NT2/D1 (cell line): Measurements from ENCODE around the gene SHLD3.

Experiments
- DNase-seq: peaks from one replicate; pipeline ENCODE4 v3.0.0-alpha.2; 2011; ENCODE audit warnings: low read depth, low spot score
- H3K27me3 ChIP-seq: 2 replicates; pipeline ENCODE4 v1.6.0; 2011; ENCODE audit warnings: mild to moderate bottlenecking; ENCODE audit not compliant: insufficient read length, insufficient read depth
- H3K36me3 ChIP-seq: 2 replicates; pipeline ENCODE4 v1.6.1; 2011; ENCODE audit warnings: mild to moderate bottlenecking, low read length, mixed read lengths; ENCODE audit not compliant: insufficient read depth, insufficient read length
- H3K4me1 ChIP-seq: 2 replicates; pipeline ENCODE4 v1.5.1; 2011; ENCODE audit not compliant: insufficient read depth, insufficient read length
- H3K4me3 ChIP-seq: 2 replicates; pipeline ENCODE4 v1.5.1; 2011; ENCODE audit warnings: low read depth; ENCODE audit not compliant: insufficient read length
- H3K9ac ChIP-seq: 2 replicates; pipeline ENCODE4 v1.6.0; 2011; ENCODE audit warnings: low read depth; ENCODE audit not compliant: insufficient read length
- H3K9me3 ChIP-seq: 2 replicates; pipeline ENCODE4 v1.5.1; 2011; ENCODE audit warnings: mild to moderate bottlenecking, low read length; ENCODE audit not compliant: insufficient read depth
- SUZ12 ChIP-seq: IDR thresholded peaks from 2 replicates; pipeline ENCODE4 v1.6.1; 2011; ENCODE audit not compliant: insufficient read length, insufficient read depth; ENCODE audit errors: extremely low read depth
- YY1 ChIP-seq: IDR thresholded peaks from 2 replicates; pipeline ENCODE4 v1.6.1; 2011; ENCODE audit not compliant: insufficient read length, insufficient read depth
- ZNF274 ChIP-seq: IDR thresholded peaks from 2 replicates; pipeline ENCODE4 v1.6.1; 2011; ENCODE audit warnings: mild to moderate bottlenecking, low read depth, low read length

SHLD3 gene

GRCh38 chr5:65623482-65623881, 1.3 kb upstream of the SHLD3 start:
- H3K9ac ChIP-seq, result peak overlapping the region; percentile 87

GRCh38 chr5:65624025-65624570, 729 bp upstream of the SHLD3 start, which contains the start of gene TRIM23:
Gene TRIM23 (minus strand): TSS chr5:65624333. CDS start chr5:65624274, 59 bp downstream.
- H3K9me3 ChIP-seq, result no peaks in the 10 kb centered on the region
- peak within 1 kb of the TSS; percentile 87 for H3K4me3 ChIP-seq
- no peaks in the 10 kb centered on the region for H3K27me3 ChIP-seq
- H3K9ac ChIP-seq, result peak within 1 kb of the TSS; percentile 87
- no peak for TF ChIP-seq ZNF274
- H3K4me1 ChIP-seq, result no peaks in the 10 kb centered on the region
- peaks cover 6% of the 10 kb centered on the region for H3K36me3 ChIP-seq
- peak; percentile 74 for DNase-seq

More at GRCh38 chr5:65623482-65623881, 1.3 kb upstream of the SHLD3 start:
- Histone ChIP-seq H3K9me3 (no peaks in the 10 kb centered on the region), H3K4me1 (no peaks in the 10 kb centered on the region), H3K4me3 (peak overlapping the region; percentile 87), H3K27me3 (no peaks in the 10 kb centered on the region), H3K36me3 (peaks cover 2% of the 10 kb centered on the region)
- DNase-seq, result no peak
- no peak for TF ChIP-seq YY1
- TF ChIP-seq ZNF274, result no peak
- TF ChIP-seq SUZ12, result no peak

GRCh38 chr5:65625743-65626142, 916 bp downstream of the SHLD3 start:
- no peaks in the 10 kb centered on the region for H3K4me1 ChIP-seq
- peak overlapping the region; percentile 87 for H3K4me3 ChIP-seq
- no peak overlapping the region for H3K9ac ChIP-seq
- no peaks in the 10 kb centered on the region for H3K27me3 ChIP-seq
- no peak for DNase-seq
- peaks cover 15% of the 10 kb centered on the region for H3K36me3 ChIP-seq
- TF ChIP-seq ZNF274 (no peak), SUZ12 (no peak)
- no peaks in the 10 kb centered on the region for H3K9me3 ChIP-seq

DNA sequence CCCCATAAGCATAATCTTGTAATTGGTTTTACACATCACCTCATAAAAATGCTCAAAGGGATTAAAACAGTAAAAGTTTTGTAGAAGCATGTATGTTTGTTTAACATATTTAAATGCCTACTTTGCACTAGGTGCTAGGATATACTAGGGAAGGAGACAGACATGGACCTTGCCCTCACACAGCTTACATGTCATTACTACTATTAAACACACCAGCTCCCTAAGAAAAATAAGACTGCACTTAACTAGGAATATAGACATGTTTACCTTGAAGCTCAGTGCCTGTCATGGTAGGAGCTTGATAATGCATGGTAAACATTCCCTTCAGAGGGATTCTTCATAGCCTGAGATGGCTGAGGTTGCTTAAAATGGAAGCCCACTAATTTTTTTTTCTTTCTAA, 6.2 kb downstream of the SHLD3 start:
- no peak overlapping the region for H3K9ac ChIP-seq
- no peak for DNase-seq
- no peaks in the 10 kb centered on the region for H3K4me1 ChIP-seq
- TF ChIP-seq ZNF274 (no peak), YY1 (no peak), SUZ12 (no peak)
- H3K9me3 ChIP-seq, result no peaks in the 10 kb centered on the region
- no peaks in the 10 kb centered on the region for H3K27me3 ChIP-seq
- no peak overlapping the region for H3K4me3 ChIP-seq
- H3K36me3 ChIP-seq, result peaks cover 15% of the 10 kb centered on the region

GRCh38 chr5:65640240-65640639, 15.4 kb downstream of the SHLD3 start:
- Histone ChIP-seq H3K36me3 (peaks cover 7% of the 10 kb centered on the region), H3K4me1 (no peaks in the 10 kb centered on the region), H3K27me3 (no peaks in the 10 kb centered on the region), H3K9me3 (no peaks in the 10 kb centered on the region; the same call in 1 of the 2 replicates), H3K9ac (no peak overlapping the region), H3K4me3 (no peak overlapping the region)
- TF ChIP-seq SUZ12, result no peak
- no peak for TF ChIP-seq ZNF274
- TF ChIP-seq YY1, result no peak
- DNase-seq, result no peak

DNA sequence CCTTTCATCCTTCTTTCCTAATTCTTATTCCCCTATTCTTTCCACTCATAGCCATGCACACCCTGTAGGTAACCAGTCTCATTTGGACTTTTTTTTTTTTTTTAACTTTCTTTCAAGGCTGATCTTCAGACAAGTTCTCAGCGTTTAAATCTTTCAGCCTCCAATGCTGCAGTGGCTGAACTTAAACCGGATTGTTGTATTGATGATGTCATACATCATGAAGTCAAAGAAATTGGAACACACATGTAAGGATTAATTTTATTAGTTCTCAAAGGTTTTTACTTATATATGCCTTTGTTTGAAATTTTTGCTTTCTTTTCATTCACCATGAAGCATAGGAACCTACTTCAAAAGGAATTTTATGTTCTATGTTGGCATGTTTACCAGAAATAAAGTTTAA, 22.1 kb downstream of the SHLD3 start:
- no peak for DNase-seq
- peaks cover 2% of the 10 kb centered on the region for H3K4me1 ChIP-seq
- TF ChIP-seq ZNF274 (no peak), YY1 (no peak), SUZ12 (no peak)
- peaks cover 3% of the 10 kb centered on the region for H3K36me3 ChIP-seq
- no peaks in the 10 kb centered on the region for H3K27me3 ChIP-seq
- H3K4me3 ChIP-seq, result no peak overlapping the region
- no peak overlapping the region for H3K9ac ChIP-seq
- no peaks in the 10 kb centered on the region for H3K9me3 ChIP-seq

DNA sequence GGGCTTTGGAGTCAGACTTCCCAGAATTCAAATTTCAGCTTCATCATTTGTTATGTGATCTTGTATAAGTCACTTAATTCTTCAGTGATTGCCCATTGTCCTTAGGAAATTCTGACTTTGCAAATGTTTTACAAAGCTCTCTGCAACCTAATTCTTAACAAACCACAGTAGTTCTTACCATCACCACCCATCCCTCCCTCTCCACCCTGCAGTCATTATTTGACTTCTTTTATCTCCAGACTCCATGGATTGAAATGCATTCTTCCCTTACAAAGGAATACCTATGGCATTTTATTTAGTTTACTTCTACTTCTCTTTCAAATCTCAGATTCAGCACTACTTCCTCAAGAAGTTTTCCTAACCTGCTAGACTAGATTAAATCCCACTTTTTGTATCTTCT, 23.1 kb downstream of the SHLD3 start:
- Histone ChIP-seq H3K27me3 (no peaks in the 10 kb centered on the region), H3K36me3 (peaks cover 3% of the 10 kb centered on the region), H3K4me1 (peaks cover 2% of the 10 kb centered on the region), H3K9ac (no peak overlapping the region), H3K4me3 (no peak overlapping the region), H3K9me3 (no peaks in the 10 kb centered on the region)
- no peak for TF ChIP-seq ZNF274
- no peak for TF ChIP-seq YY1
- no peak for TF ChIP-seq SUZ12
- peak; percentile 6 for DNase-seq

- Histone ChIP-seq H3K9me3 (no peaks in the 10 kb centered on the region), H3K4me1 (peaks cover 2% of the 10 kb centered on the region), H3K27me3 (no peaks in the 10 kb centered on the region), H3K4me3 (no peak overlapping the region), H3K36me3 (peaks cover 7% of the 10 kb centered on the region), H3K9ac (no peak overlapping the region)
- no peak for DNase-seq
- TF ChIP-seq SUZ12, result no peak
- no peak for TF ChIP-seq ZNF274
- TF ChIP-seq YY1, result no peak
Observed at GRCh38 chr5:65651144-65651543, 26.3 kb downstream of the SHLD3 start.
